IMR-90 (cell line): ENCODE data around the gene SPG11. TPM values are rescaled to one million over a fixed set of nuclear protein-coding genes. Genes with fewer than 3 reads are reported as not detected.

ENCODE experiments used
- ATAC-seq: fragments of 200-7000 bp; cut with Tn5 transposase; 2 replicates; pipeline ENCODE4 v1.9.1; 2020; ENCODE audit warnings: low read depth, mild to moderate bottlenecking, moderate library complexity
- BruUV-seq: library from RNA; stranded (reverse); fragments of 400-500 nt; replicated peaks from 2 replicates; lab custom pipeline; 2021; lab: Mats Ljungman, UMichigan
- CTCF ChIA-PET: fragments of 300-600 bp; formaldehyde crosslinking; extraction: SDS; loops from one replicate; lab custom pipeline; 2021; ENCODE audit warnings: antibody characterized with exemption; lab: Yijun Ruan, JAX
- POLR2A ChIA-PET: fragments of 300-600 bp; sonication (Branson Sonifier 250); formaldehyde crosslinking; loops from one replicate; lab custom pipeline; 2022; ENCODE audit warnings: antibody characterized with exemption; ENCODE audit not compliant: unreplicated experiment; lab: Charles Lee
- DNase-seq: peaks from one replicate; pipeline ENCODE4 v3.0.0; 2013
- H2AFZ ChIP-seq: replicated peaks from 2 replicates; pipeline ENCODE3; 2013; ENCODE audit warnings: low read length, mild to moderate bottlenecking; ENCODE audit not compliant: poor library complexity
- H2AK5ac ChIP-seq: 2 replicates; pipeline ENCODE4 v1.6.1; 2013; ENCODE audit warnings: low read depth, low read length, inconsistent platforms
- H2AK9ac ChIP-seq: replicated peaks from 2 replicates; pipeline ENCODE3; 2013; ENCODE audit warnings: mild to moderate bottlenecking, low read depth, low read length, moderate library complexity; ENCODE audit not compliant: poor library complexity
- H2BK120ac ChIP-seq: 2 replicates; pipeline ENCODE4 v1.6.1; 2013; ENCODE audit warnings: low read depth, low read length, inconsistent platforms
- H2BK15ac ChIP-seq: 3 replicates; pipeline ENCODE4 v1.6.1; 2013; ENCODE audit warnings: low read depth, low read length, inconsistent platforms
- H2BK20ac ChIP-seq: 2 replicates; pipeline ENCODE4 v1.6.1; 2013; ENCODE audit warnings: low read depth, mild to moderate bottlenecking, inconsistent platforms, low read length, moderate library complexity
- H2BK5ac ChIP-seq: 2 replicates; pipeline ENCODE4 v1.6.1; 2013; ENCODE audit warnings: mild to moderate bottlenecking, low read depth, low read length, inconsistent platforms; ENCODE audit not compliant: poor library complexity, severe bottlenecking
- H3K14ac ChIP-seq: replicated peaks from 2 replicates; pipeline ENCODE4 v1.6.1; 2013; ENCODE audit warnings: low read depth, low read length, inconsistent platforms
- H3K18ac ChIP-seq: 2 replicates; pipeline ENCODE4 v1.6.1; 2013; ENCODE audit warnings: low read depth, low read length, control low read depth
- H3K23ac ChIP-seq: 2 replicates; pipeline ENCODE4 v1.6.1; 2013; ENCODE audit warnings: low read depth, low read length, inconsistent platforms
- H3K27ac ChIP-seq: 2 replicates; pipeline ENCODE4 v1.5.1; 2013; ENCODE audit warnings: mild to moderate bottlenecking, control low read depth, low read length; ENCODE audit not compliant: insufficient read depth
- H3K27me3 ChIP-seq: 2 replicates; pipeline ENCODE4 v1.6.1; 2013; ENCODE audit warnings: low read length; ENCODE audit not compliant: control insufficient read depth, insufficient read depth
- H3K36me3 ChIP-seq: 2 replicates; pipeline ENCODE4 v1.6.1; 2013; ENCODE audit warnings: low read length, mixed read lengths; ENCODE audit not compliant: control insufficient read depth, insufficient read depth
- H3K4ac ChIP-seq: 2 replicates; pipeline ENCODE4 v1.6.1; 2013; ENCODE audit warnings: low read depth, low read length, inconsistent platforms
- H3K4me1 ChIP-seq: 2 replicates; pipeline ENCODE4 v1.6.1; 2013; ENCODE audit warnings: low read length, mixed read lengths; ENCODE audit not compliant: control insufficient read depth, insufficient read depth
- H3K4me2 ChIP-seq: 2 replicates; pipeline ENCODE4 v1.6.1; 2013; ENCODE audit warnings: low read depth, mild to moderate bottlenecking, control low read depth, low read length, moderate library complexity
- H3K4me3 ChIP-seq: 2 replicates; pipeline ENCODE4 v1.5.1; 2013; ENCODE audit warnings: low read depth, mild to moderate bottlenecking, control low read depth, low read length, moderate library complexity; ENCODE audit not compliant: insufficient read depth
- H3K56ac ChIP-seq: 2 replicates; pipeline ENCODE4 v1.6.1; 2013; ENCODE audit warnings: low read length, inconsistent platforms; ENCODE audit not compliant: insufficient read depth; ENCODE audit errors: extremely low read depth
- H3K79me1 ChIP-seq, 2 experiments: 2 replicates each; pipeline ENCODE4 v1.6.1; 2013; ENCODE audit warnings: low read length in 2 of 2, inconsistent platforms in 1 of 2, low read depth in 1 of 2
- H3K9ac ChIP-seq: 2 replicates; pipeline ENCODE4 v1.6.1; 2013; ENCODE audit warnings: low read depth, low read length, control low read depth
- H3K9me1 ChIP-seq: 2 replicates; pipeline ENCODE4 v1.6.1; 2013; ENCODE audit warnings: low read length, inconsistent platforms; ENCODE audit not compliant: insufficient read depth
- H3K9me3 ChIP-seq: 2 replicates; pipeline ENCODE4 v1.6.1; 2013; ENCODE audit warnings: low read length; ENCODE audit not compliant: control insufficient read depth, insufficient read depth
- H4K20me1 ChIP-seq: 2 replicates; pipeline ENCODE4 v1.6.1; 2013; ENCODE audit warnings: low read length, inconsistent platforms; ENCODE audit not compliant: insufficient read depth
- H4K5ac ChIP-seq: 2 replicates; pipeline ENCODE4 v1.6.1; 2013; ENCODE audit warnings: mild to moderate bottlenecking, low read depth, low read length, control low read depth
- H4K8ac ChIP-seq, 2 experiments: 2 replicates each; pipeline ENCODE4 v1.6.1; 2013; ENCODE audit warnings: low read depth in 2 of 2, low read length in 2 of 2, control low read depth in 1 of 2, inconsistent platforms in 1 of 2
- H4K91ac ChIP-seq: 2 replicates; pipeline ENCODE4 v1.6.1; 2013; ENCODE audit warnings: low read depth, low read length, inconsistent platforms; ENCODE audit not compliant: insufficient read depth
- CEBPB ChIP-seq: IDR thresholded peaks from 2 replicates; pipeline ENCODE4 v1.6.1; 2012; ENCODE audit warnings: low read depth, low read length, improper control_type of control experiment
- ELK1 ChIP-seq: fragments of 150-350 bp; IDR thresholded peaks from 2 replicates; pipeline ENCODE4 v1.6.1; 2016; ENCODE audit warnings: low read depth, mild to moderate bottlenecking, low read length, moderate library complexity, borderline replicate concordance
- FOS ChIP-seq: fragments of 150-350 bp; IDR thresholded peaks from 2 replicates; pipeline ENCODE4 v1.6.1; 2016; ENCODE audit warnings: low read depth, low read length
- MAFK ChIP-seq: IDR thresholded peaks from 2 replicates; pipeline ENCODE4 v1.6.1; 2012; ENCODE audit warnings: low read depth, low read length, improper control_type of control experiment
- MAZ ChIP-seq: IDR thresholded peaks from 2 replicates; pipeline ENCODE4 v1.6.1; 2012; ENCODE audit warnings: low read depth, mild to moderate bottlenecking, low read length, improper control_type of control experiment, moderate library complexity, borderline replicate concordance
- MXI1 ChIP-seq: IDR thresholded peaks from 2 replicates; pipeline ENCODE4 v1.6.1; 2012; ENCODE audit warnings: low read depth, mild to moderate bottlenecking, low read length, moderate library complexity, borderline replicate concordance
- NFE2L2 ChIP-seq: fragments of 150-350 bp; IDR thresholded peaks from 2 replicates; pipeline ENCODE4 v1.6.1; 2016; ENCODE audit warnings: low read depth, mild to moderate bottlenecking, low read length
- RAD21 ChIP-seq: IDR thresholded peaks from 2 replicates; pipeline ENCODE4 v1.6.1; 2012; ENCODE audit warnings: low read length, improper control_type of control experiment
- WGBS, 2 experiments: methylation state at CpG; one replicate each; pipeline versions ENCODE4 v1.1.5 to v1.1.7; 2013; ENCODE audit warnings: missing lambda C conversion rate in 2 of 2; ENCODE audit not compliant: insufficient read length in 1 of 2; ENCODE audit errors: extremely low coverage in 2 of 2; 5-methylcytosine and 5-hydroxymethylcytosine counted together
- dilution Hi-C: fragments of 300-500 bp; cut with HindIII; formaldehyde crosslinking; loops from one replicate; pipeline ENCODE4 v1.14.3; 2018; ENCODE audit warnings: low sequenced_read_pairs; ENCODE audit not compliant: unreplicated experiment
- in situ Hi-C: fragments of 300-500 bp; cut with MboI; formaldehyde crosslinking; loops from 3 replicates; pipeline ENCODE4 v1.14.3; 2019; ENCODE audit warnings: low sequenced_read_pairs, inconsistent platforms, mixed read lengths
- intact Hi-C: fragments of 100-400 bp; cut with micrococcal nuclease; formaldehyde crosslinking; loops from 2 replicates; pipeline ENCODE4 v1.10.0; 2022
- polyA plus RNA-seq, 3 experiments: library from polyadenylated mRNA; depleted of rRNA; stranded (reverse); fragments of >200 nt; gene quantifications; 2 replicates each; pipeline ENCODE4 v1.2.3, GENCODE V29; 2012; ENCODE audit warnings: low replicate concordance in 1 of 3
- total RNA-seq: library from RNA; depleted of rRNA; stranded (reverse); fragments of >200 nt; gene quantifications from 2 replicates; pipeline ENCODE4 v1.2.3, GENCODE V29; 2012

SPG11 gene
- total and polyA plus RNA-seq, 2 of the 4 experiments (the other 2 are of a cell fraction), result 30.8 to 32.6 TPM

- Histone ChIP-seq H3K23ac (no peak overlapping the region), H4K20me1 (no peaks in the 10 kb centered on the region), H3K56ac (no peak overlapping the region), H4K8ac (no peak overlapping the region), H2BK20ac (no peak overlapping the region), H3K14ac (no peak overlapping the region), H2BK5ac (no peak overlapping the region), H4K91ac (no peak overlapping the region), H3K4me2 (no peak overlapping the region), H3K4me3 (no peak overlapping the region), H3K79me1 (no peaks in the 10 kb centered on the region), H4K5ac (no peak overlapping the region), H3K36me3 (no peaks in the 10 kb centered on the region), H3K18ac (no peak overlapping the region), H2AK5ac (no peak overlapping the region), H2BK15ac (no peak overlapping the region), H3K27ac (no peak overlapping the region), H3K4ac (no peak overlapping the region), H2AK9ac (no peak overlapping the region), H2BK120ac (no peak overlapping the region), H3K9me3 (no peaks in the 10 kb centered on the region), H2AFZ (peak overlapping the region; percentile 39), H3K9ac (no peak overlapping the region), H3K9me1 (no peaks in the 10 kb centered on the region; the same call in 1 of the 2 replicates), H3K27me3 (peaks cover 32% of the 10 kb centered on the region), H3K4me1 (no peaks in the 10 kb centered on the region)
- dilution Hi-C loops (no loop called here), intact Hi-C loops (no loop called here), in situ Hi-C loops (no loop called here)
- TF ChIP-seq RAD21 (no peak), FOS (no peak), MAZ (no peak), CEBPB (no peak), NFE2L2 (no peak), MXI1 (no peak), ELK1 (no peak), MAFK (no peak)
- ChIA-PET POLR2A (no interaction called here), CTCF (no interaction called here)
- no CpG with 5 or more reads among the region's 7 CpGs for WGBS, 2 experiments
- ATAC-seq, result no peak
- no TSS peak for BruUV-seq
- no peak for DNase-seq
Measured at GRCh38 chr15:44676676-44677075, 13.2 kb upstream of the SPG11 start.
